Suppressor macrophage treated with lipopolysaccharide for 4 hours (primary cell): ENCODE results near the gene SREK1.

Experiments
- DNase-seq: peaks from one replicate; pipeline ENCODE4 v3.0.0-alpha.2; 2020

SREK1 gene

GRCh38 chr5:66164044-66164790 lies 20.1 kb downstream of the SREK1 start:
- no peak for DNase-seq

- DNase-seq, result no peak
Observed at GRCh38 chr5:66168226-66168625, 24.1 kb downstream of the SREK1 start.

DNA sequence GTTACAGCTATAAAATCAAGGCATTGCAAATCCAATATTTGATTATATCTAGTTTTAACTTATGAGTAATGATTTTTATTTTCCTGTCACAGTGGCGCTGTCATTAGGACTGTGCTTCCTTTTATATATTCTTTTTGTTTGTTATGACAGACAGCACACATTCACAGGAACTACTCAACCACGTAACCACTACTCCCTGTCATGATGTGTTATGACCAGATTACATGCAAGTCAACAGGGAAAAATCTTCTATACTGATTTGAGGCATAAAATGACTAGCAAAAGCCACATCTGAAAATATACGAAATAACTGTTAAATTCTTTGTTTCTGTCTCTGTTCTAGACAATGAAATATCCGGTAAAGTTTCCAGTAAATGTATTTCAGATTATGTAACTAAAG lies 25.4 kb downstream of the SREK1 start:
- no peak for DNase-seq

DNA sequence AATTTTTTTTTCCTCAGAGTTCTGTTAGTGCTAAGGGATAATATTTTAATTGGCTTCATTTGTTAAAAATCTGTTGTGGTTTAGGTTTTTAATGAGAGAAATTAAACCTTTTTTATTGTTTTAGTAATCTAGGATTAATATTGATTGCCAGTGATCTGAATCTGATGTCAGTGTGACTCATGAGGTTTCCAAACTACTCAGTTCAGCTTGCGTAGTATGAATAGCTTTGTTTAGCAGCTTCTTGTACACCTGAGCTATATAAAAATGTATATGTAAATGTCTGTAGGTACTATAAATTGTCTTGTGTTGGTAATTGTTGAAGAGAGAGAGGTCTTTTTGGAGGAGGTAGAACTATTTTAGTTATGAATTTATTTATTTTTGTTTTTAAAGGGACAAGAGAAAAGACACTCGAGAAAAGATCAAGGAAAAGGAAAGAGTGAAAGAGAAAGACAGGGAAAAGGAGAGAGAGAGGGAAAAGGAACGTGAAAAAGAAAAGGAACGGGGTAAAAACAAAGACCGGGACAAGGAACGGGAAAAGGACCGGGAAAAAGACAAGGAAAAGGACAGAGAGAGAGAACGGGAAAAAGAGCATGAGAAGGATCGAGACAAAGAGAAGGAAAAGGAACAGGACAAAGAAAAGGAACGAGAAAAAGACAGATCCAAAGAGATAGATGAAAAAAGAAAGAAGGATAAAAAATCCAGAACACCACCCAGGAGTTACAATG lies 26.3 kb downstream of the SREK1 start:
- DNase-seq, result no peak

- DNase-seq, result peak; percentile 53
Observed at GRCh38 chr5:66171349-66172344, 27.5 kb downstream of the SREK1 start.

- peak; percentile 8 for DNase-seq
Observed at GRCh38 chr5:66174338-66174737, 30.2 kb downstream of the SREK1 start.

- no peak for DNase-seq
Observed at GRCh38 chr5:66178799-66179198, 34.7 kb downstream of the SREK1 start.

DNA sequence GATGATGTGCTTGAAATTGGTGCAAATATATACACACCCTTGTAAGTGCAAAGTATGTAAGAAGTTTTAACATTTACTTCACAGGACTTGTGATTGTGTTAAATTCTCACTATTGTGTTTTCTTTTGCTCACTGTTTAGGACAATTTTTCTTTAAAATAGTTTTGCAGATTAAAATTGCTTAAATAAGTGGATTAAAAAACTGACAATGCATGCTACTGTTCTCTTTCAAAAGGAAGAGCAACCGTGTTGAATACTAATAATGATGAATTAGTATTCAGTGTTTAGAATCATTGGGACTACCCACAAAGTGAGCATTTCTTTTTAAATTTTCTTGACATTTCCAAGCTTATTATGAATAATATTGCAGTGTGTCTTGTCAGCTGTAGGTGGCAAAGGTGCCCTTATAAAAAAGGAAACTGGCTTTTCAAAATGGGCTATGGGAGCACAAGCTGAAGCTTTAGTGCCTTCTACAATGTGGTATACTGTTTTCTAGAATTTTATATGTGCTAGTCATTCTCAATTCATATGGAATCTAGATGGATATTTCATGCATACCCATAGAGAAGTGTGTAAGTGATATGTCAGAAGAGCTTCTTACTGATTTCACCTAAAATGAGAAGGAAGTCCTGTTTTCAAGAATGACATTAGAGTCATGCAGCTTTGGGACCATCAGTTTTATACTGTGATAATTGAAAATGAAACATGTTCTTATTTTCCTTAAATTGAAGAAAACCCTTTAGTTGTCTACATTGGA lies 35.4 kb downstream of the SREK1 start:
- DNase-seq, result no peak

DNA sequence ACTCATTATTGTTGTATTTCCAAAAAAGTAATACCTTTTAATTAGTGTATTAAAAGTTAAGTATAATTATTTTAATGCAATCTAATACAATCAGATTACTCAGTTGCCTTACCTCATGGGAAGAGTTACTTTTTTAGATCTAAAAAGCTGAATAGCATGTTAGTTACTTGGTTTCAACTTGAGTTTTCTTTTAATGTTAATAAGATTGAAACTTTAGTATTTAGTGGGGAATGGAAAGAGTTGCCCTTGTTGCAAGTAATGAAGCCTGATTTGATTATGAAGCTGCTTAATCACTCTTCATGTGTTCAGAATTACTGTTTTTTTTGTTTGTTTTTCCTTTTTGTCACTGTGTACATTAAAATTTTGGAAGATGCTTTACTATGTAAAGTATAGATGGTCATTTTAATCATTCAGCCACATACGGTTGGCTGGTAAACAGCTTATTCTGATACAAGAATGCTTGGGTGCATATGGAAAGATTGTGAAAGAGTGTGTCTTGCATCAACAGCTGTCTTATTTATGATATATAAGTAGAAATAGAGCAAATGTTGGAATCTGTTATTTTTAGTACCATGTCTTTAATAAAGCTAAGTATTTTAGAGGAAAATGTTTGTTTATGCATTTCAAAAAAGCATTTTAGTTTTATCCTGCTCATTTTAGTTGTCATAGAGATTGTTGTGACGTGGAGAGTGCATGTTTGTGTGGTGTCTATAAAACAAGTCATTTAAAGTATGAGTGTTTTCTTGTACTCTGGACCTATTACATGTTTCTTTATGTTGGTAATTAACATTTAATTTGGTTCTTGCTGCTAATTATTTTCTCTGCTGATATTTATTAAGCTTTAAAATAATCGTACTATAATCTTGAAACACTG lies 36.4 kb downstream of the SREK1 start:
- no peak for DNase-seq

DNA sequence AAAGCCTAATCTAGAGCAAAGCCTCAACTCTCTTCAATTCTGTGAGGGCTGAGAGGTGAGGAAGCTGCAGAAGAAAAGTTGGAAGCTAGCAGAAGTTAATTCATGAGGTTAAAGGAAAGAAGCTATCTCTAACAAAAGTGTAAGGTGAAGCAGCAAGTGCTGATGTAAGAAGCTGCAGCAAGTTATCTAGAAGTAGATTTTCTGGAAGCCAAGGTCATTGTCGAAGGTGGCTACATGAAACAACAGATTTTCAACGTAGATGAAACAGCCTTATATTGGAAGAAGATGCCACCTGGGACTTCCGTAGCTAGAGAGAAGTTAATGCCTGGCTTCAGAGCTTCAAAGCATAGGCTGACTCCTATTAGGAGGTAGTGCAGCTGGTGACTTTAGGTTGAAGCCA lies 42.0 kb downstream of the SREK1 start:
- no peak for DNase-seq

GRCh38 chr5:66193419-66193818 lies 49.3 kb downstream of the SREK1 start:
- DNase-seq, result no peak

DNA sequence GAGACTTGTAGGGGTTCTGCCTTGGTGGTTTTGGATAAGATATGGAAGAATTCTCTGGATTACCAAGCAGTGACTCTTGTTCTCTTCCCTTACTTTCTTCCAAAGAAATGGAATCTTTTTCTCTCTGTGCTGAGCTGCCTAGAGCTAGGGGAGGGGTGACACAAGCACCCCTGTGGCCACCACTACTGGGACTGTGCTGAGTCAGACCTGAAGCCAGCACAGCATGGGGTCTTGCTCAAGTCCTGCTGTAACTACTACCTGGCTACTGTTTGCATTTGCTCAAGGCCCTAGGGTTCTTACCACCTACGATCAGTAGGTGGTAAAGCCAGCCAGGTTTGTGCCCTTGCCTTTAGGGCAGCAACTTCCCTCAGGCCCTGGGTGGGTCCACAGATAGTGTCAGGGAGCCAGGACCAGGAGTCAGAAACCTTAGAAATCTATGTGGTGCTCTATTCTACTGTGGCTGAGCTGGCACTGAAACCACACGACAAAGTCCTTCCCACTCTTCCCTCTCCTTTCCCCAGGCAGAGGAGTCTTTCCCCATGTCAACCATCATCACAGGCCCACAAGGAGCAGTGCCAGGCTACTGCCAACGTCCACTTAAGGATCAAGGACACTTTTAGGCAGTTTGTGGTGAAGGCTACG lies 53.8 kb downstream of the SREK1 start:
- DNase-seq, result no peak

DNA sequence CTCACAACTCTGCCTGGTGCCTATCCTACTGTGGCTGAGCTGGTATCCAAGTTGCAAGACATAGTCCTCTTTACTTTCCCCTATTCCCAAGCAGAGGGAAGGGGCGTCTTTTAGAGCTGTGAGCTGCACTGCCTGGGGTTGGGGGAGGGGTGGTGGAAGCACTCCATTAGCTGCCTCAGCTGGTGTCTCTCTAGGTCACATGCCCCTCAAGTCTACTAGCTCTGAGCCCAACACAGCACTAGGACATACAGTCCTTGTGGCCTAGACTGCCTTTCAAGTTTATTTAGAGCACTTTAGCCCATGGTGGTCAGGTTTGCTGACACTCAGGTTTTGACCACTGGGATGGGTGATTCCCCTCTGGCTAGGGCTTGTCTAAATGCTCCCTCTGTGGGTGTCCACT lies 54.7 kb downstream of the SREK1 start:
- DNase-seq, result no peak

- DNase-seq, result no peak
Observed at GRCh38 chr5:66203531-66203930, 59.4 kb downstream of the SREK1 start.

DNA sequence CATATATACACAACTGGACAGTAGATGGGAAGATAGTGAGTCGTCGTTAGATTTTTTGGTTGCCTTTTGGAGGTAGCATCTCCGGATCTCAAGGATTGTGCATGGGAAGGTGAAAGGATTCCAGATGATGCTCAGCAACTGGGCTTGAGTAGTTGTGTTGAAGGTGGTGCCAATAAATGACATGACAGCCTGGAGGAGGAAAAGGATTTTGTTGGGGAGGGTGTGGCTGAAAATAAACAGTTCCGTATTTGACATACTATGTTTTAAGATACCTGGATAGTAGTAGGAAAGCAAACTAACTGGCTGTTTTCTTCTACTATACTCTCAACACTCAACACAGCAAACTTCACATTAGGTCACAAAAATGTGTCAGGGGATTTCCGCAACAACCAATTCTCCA lies 62.4 kb downstream of the SREK1 start:
- DNase-seq, result no peak

DNA sequence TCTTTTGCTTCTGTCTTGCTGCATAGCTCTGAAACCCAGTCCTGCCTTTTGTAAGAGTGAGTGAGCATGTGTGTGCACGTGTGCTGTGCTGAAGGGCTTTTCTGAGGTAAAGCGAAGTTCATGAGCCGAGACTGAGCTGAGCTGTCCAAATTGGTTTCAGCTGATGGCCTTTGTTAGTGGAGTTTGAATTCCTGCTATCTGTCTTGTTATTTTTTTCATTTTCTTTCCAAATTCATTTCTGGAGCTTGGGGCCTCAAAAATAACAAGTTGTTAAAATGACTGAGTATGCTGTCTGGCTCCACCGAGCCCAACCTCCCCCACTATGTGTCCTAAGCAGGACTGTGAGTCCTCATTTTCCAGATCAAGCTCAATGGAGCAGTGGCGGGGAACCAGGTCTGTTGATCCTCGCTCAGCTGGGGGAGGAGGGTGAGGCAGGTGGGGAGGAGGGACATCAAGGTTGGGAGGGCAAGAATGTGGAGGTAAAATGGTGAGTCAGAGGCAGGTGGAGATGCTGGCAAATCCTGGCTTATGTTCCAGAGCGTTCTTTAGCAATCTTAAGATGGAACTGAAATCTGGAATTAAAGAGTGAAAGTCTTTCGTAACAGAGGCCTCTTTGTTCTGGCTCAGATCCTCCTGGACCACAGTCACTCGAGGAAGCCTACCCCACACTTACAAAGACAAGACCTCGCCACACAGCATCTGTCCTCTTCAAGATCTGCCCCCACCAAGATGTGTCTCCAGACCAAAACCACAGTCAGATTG lies 63.9 kb downstream of the SREK1 start:
- no peak for DNase-seq

DNA sequence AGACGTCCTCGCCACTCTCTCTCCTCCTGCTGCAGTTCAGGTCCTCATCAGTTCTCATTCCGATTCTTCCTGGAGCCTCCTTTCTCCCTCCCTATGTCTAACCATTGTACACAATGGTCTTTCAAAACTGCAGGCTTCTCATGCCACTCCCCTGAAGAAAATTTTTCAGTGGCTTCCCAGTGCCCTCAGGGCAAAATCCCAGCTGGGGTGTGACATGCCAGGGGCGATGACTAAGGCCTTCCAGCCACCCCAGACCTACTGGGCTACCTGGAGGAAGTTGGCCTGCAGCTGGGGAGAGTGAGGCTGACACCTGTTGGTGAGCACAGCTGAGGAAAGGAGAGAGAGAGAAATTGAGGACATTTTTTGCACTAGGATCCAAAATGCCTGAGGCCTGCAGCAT lies 65.2 kb downstream of the SREK1 start:
- DNase-seq, result no peak

DNA sequence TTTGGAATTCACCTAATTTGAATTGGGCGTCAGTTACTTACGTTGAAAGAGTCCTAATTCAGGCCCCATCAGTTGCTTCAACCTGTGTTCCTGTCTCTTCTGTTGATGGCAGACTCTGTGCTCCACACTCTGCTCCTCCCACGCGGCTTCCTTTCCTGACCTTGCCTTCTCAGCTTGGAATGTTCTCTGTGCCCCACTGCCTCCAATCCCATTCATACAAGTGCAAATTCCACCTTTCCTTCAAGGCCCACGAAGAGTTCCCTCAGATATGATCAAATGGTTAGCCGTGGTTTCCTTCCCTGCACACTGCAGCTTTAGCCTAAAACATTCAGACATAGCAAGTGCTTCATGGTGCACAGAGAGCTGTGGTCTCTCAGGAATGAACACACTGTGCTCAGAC lies 65.7 kb downstream of the SREK1 start:
- DNase-seq, result no peak

DNA sequence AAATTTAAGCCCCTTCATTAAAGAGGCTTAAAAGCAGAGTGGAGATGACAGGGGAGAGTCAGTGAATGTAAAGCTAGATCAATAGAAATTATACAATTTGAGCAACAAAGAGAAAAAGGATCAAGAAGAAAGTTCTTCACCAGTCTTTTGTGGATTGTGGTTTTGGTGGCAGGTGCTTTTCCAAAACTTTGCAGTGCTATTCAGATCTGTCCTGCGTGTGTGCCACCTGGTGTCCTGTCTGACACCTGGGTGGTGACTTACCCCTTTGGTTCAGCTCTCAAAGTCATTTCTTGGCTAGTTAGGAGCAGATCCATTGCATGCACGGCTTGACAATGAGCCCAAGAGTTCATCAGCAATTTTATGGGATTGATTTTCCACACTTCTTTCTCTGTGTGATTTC lies 69.4 kb downstream of the SREK1 start:
- no peak for DNase-seq

GRCh38 chr5:66222455-66222854 lies 78.4 kb downstream of the SREK1 start:
- no peak for DNase-seq
